Endodermal cell (in vitro differentiated cells): Measurements from ENCODE around the gene MYL10. TPM values are rescaled to one million over a fixed set of nuclear protein-coding genes. Genes with fewer than 3 reads are reported as not detected.

Experiments used
- DNase-seq: peaks from one replicate; pipeline ENCODE4 v3.0.0-alpha.2; 2017
- H3K27ac ChIP-seq: 2 replicates; pipeline ENCODE4 v1.5.1; 2013; ENCODE audit warnings: mild to moderate bottlenecking, low read depth, low read length, moderate library complexity
- H3K27me3 ChIP-seq: 2 replicates; pipeline ENCODE4 v1.6.1; 2013; ENCODE audit warnings: mild to moderate bottlenecking, low read length, moderate library complexity; ENCODE audit not compliant: insufficient read depth, control insufficient read depth, poor library complexity, severe bottlenecking
- H3K36me3 ChIP-seq: 2 replicates; pipeline ENCODE4 v1.7.0; 2013; ENCODE audit warnings: mild to moderate bottlenecking, low read length, moderate library complexity; ENCODE audit not compliant: control insufficient read depth, insufficient read depth
- H3K4me1 ChIP-seq: one replicate; pipeline ENCODE4 v1.7.0; 2013; ENCODE audit warnings: low read length; ENCODE audit not compliant: control insufficient read depth, insufficient read depth
- H3K4me3 ChIP-seq: 2 replicates; pipeline ENCODE4 v1.5.1; 2013; ENCODE audit warnings: mild to moderate bottlenecking, low read length, moderate library complexity
- H3K9ac ChIP-seq: 2 replicates; pipeline ENCODE4 v1.6.1; 2013; ENCODE audit warnings: mild to moderate bottlenecking, low read length, moderate library complexity; ENCODE audit not compliant: poor library complexity, severe bottlenecking; ENCODE audit errors: extremely low read depth
- H3K9me3 ChIP-seq: 2 replicates; pipeline ENCODE4 v1.6.1; 2013; ENCODE audit warnings: mild to moderate bottlenecking, low read length, moderate library complexity; ENCODE audit not compliant: control insufficient read depth
- H3K27ac Mint-ChIP-seq: 2 replicates; pipeline ENCODE4 v1.8.0; 2020; ENCODE audit warnings: mixed read lengths
- H3K27me3 Mint-ChIP-seq: 2 replicates; pipeline ENCODE4 v1.8.0; 2021; ENCODE audit warnings: mild to moderate bottlenecking, mixed read lengths; ENCODE audit not compliant: insufficient read depth
- H3K36me3 Mint-ChIP-seq: 2 replicates; pipeline ENCODE4 v1.8.0; 2020; ENCODE audit warnings: low read depth, mixed read lengths
- H3K4me1 Mint-ChIP-seq: 2 replicates; pipeline ENCODE4 v1.8.0; 2020; ENCODE audit warnings: mixed read lengths
- H3K4me3 Mint-ChIP-seq: 2 replicates; pipeline ENCODE4 v1.8.0; 2020; ENCODE audit warnings: mild to moderate bottlenecking, moderate library complexity, mixed read lengths
- H3K9me3 Mint-ChIP-seq: 2 replicates; pipeline ENCODE4 v1.8.0; 2020; ENCODE audit warnings: mild to moderate bottlenecking, mixed read lengths
- CTCF ChIP-seq: fragments of 200-600 bp; sonication (generic); conservative IDR thresholded peaks from 2 replicates; pipeline ENCODE4 v1.5.0; 2021; ENCODE audit warnings: antibody characterized with exemption, mild to moderate bottlenecking
- WGBS, 2 experiments: methylation state at CpG; one replicate each; pipeline versions ENCODE4 v1.1.5 to v1.1.7; 2013; ENCODE audit warnings: missing lambda C conversion rate in 2 of 2, mixed read lengths in 1 of 2; ENCODE audit not compliant: insufficient coverage in 1 of 2, insufficient read length in 1 of 2; 5-methylcytosine and 5-hydroxymethylcytosine counted together
- total RNA-seq, 2 donors: library from RNA; stranded (reverse); fragmentation: NEBNext Ultra II Directional in 1 of 2; extraction: Animal tissue kit (Norgen Biotek cat#: 25700) in 1 of 2; gene quantifications; 2 replicates in 1 of 2; 3 replicates in 1 of 2; pipeline ENCODE4 v1.2.1, GENCODE V29; 2021

MYL10 gene
- total RNA-seq, 2 donors from 2014 or later, result not detected

- Mint-ChIP-seq H3K4me3 (no peak overlapping the region), H3K27me3 (peaks cover 2% of the 10 kb centered on the region), H3K4me1 (peaks cover 22% of the 10 kb centered on the region), H3K9me3 (no peaks in the 10 kb centered on the region), H3K27ac (no peak overlapping the region), H3K36me3 (no peaks in the 10 kb centered on the region)
- DNase-seq, result no peak
- no peak for TF ChIP-seq CTCF
- Histone ChIP-seq H3K36me3 (no peaks in the 10 kb centered on the region), H3K27ac (no peak overlapping the region), H3K4me3 (no peak overlapping the region), H3K9ac (no peak overlapping the region), H3K9me3 (no peaks in the 10 kb centered on the region), H3K27me3 (no peaks in the 10 kb centered on the region), H3K4me1 (peaks cover 10% of the 10 kb centered on the region)
- 92 to 96% methylated on average over 7 to 15 of the region's 15 CpGs for WGBS, 2 experiments
These were observed 6.4 kb downstream of the MYL10 start for GRCh38 chr7:101622609-101623173.

GRCh38 chr7:101620991-101621390 lies 8.1 kb downstream of the MYL10 start:
- Histone ChIP-seq H3K9ac (no peak overlapping the region), H3K36me3 (no peaks in the 10 kb centered on the region), H3K9me3 (no peaks in the 10 kb centered on the region), H3K27me3 (no peaks in the 10 kb centered on the region), H3K27ac (no peak overlapping the region), H3K4me3 (no peak overlapping the region), H3K4me1 (peaks cover 10% of the 10 kb centered on the region)
- Mint-ChIP-seq H3K27me3 (peaks cover 2% of the 10 kb centered on the region), H3K4me1 (peaks cover 19% of the 10 kb centered on the region), H3K27ac (no peak overlapping the region), H3K36me3 (no peaks in the 10 kb centered on the region), H3K9me3 (no peaks in the 10 kb centered on the region), H3K4me3 (no peak overlapping the region)
- 95 to 97% methylated on average over 6 to 10 of the region's 10 CpGs for WGBS, 2 experiments
- DNase-seq, result no peak
- no peak for TF ChIP-seq CTCF

- no peak for DNase-seq
- WGBS, 2 experiments, result 95% methylated on average over 4 of the region's 4 CpGs
- no peaks in the 10 kb centered on the region for H3K27me3 ChIP-seq
- Mint-ChIP-seq H3K27me3 (no peaks in the 10 kb centered on the region), H3K4me1 (peaks cover 14% of the 10 kb centered on the region), H3K36me3 (no peaks in the 10 kb centered on the region), H3K27ac (no peak overlapping the region), H3K4me3 (no peak overlapping the region), H3K9me3 (no peaks in the 10 kb centered on the region)
- H3K4me3 ChIP-seq, result no peak overlapping the region
- H3K36me3 ChIP-seq, result no peaks in the 10 kb centered on the region
- no peak overlapping the region for H3K27ac ChIP-seq
- H3K4me1 ChIP-seq, result peaks cover 9% of the 10 kb centered on the region
- H3K9ac ChIP-seq, result no peak overlapping the region
- no peak for TF ChIP-seq CTCF
- no peaks in the 10 kb centered on the region for H3K9me3 ChIP-seq
These were observed 8.7 kb downstream of the MYL10 start for GRCh38 chr7:101620395-101620794.
